HepG2 (cell line): ENCODE measurements around the gene PLIN1. TPM values are rescaled to one million over a fixed set of nuclear protein-coding genes. Genes with fewer than 3 reads are reported as not detected.

Experiments
- JDP2 ChIP-seq: sonication (generic); formaldehyde crosslinking; IDR thresholded peaks from 2 replicates; pipeline ENCODE4 v1.8.1; 2022; ENCODE audit warnings: missing genetic modification reagents, borderline replicate concordance
- NR2F1 ChIP-seq, 2 experiments: fragments of 450-650 bp in 1 of 2; formaldehyde crosslinking in 1 of 2; IDR thresholded peaks; 2 replicates each; pipeline versions ENCODE4 v1.5.0 to v1.6.1; 2016 to 2020; ENCODE audit warnings: mild to moderate bottlenecking in 1 of 2, missing compliant biosample characterization in 1 of 2, missing genetic modification reagents in 1 of 2, moderate library complexity in 1 of 2
- NR2F6 ChIP-seq, 2 experiments: IDR thresholded peaks; 2 replicates each; pipeline ENCODE4 v1.6.1; 2016; ENCODE audit warnings: antibody characterized with exemption in 1 of 2, mild to moderate bottlenecking in 1 of 2
- SIX4 ChIP-seq: sonication (generic); formaldehyde crosslinking; IDR thresholded peaks from 2 replicates; pipeline ENCODE4 v1.4.0; 2020; ENCODE audit warnings: missing genetic modification reagents
- TBX3 ChIP-seq: fragments of 450-650 bp; IDR thresholded peaks from 2 replicates; pipeline ENCODE4 v1.6.1; 2017; ENCODE audit warnings: antibody characterized with exemption, mild to moderate bottlenecking, inconsistent platforms, borderline replicate concordance
- ZEB1 ChIP-seq: IDR thresholded peaks from 2 replicates; pipeline ENCODE4 v1.6.1; 2012; ENCODE audit warnings: mild to moderate bottlenecking, low read depth, inconsistent platforms; ENCODE audit not compliant: insufficient replicate concordance
- ZNF430 ChIP-seq: sonication (generic); formaldehyde crosslinking; IDR thresholded peaks from 2 replicates; pipeline ENCODE4 v1.9.0; 2021; ENCODE audit warnings: mild to moderate bottlenecking, missing genetic modification reagents
- ZNF556 ChIP-seq: sonication (generic); formaldehyde crosslinking; IDR thresholded peaks from 2 replicates; pipeline ENCODE4 v1.4.0; 2020; ENCODE audit warnings: mild to moderate bottlenecking, missing genetic modification reagents, borderline replicate concordance
- ZNF589 ChIP-seq: sonication (generic); formaldehyde crosslinking; conservative IDR thresholded peaks from 2 replicates; pipeline ENCODE4 v1.8.0; 2022; ENCODE audit warnings: mild to moderate bottlenecking, moderate library complexity, missing genetic modification reagents
- ZNF660 ChIP-seq: sonication (generic); formaldehyde crosslinking; IDR thresholded peaks from 2 replicates; pipeline ENCODE4 v1.5.1; 2020; ENCODE audit warnings: mild to moderate bottlenecking, low read depth, missing genetic modification reagents, borderline replicate concordance
- ZNF891 ChIP-seq: sonication (generic); formaldehyde crosslinking; IDR thresholded peaks from 2 replicates; pipeline ENCODE4 v1.5.0; 2020; ENCODE audit warnings: mild to moderate bottlenecking, missing genetic modification reagents
- polyA plus RNA-seq, 8 experiments: library from polyadenylated mRNA; depleted of rRNA in 3 of 8; stranded (reverse) in 7 of 8; unstranded in 1 of 8; fragments of >200 nt; fragmentation: Illumina TruSeq in 4 of 8; extraction: Trizol in 4 of 8; gene quantifications; 2 replicates each; pipeline versions ENCODE4 v1.2.1 to v1.2.3, GENCODE V29; 2011 to 2016; ENCODE audit warnings: low read depth in 4 of 8, missing spikeins in 1 of 8, mixed read lengths in 1 of 8; ENCODE audit not compliant: insufficient read depth in 1 of 8
- total RNA-seq, 5 experiments: library from RNA; depleted of rRNA; stranded (reverse); fragments of >200 nt; fragmentation: Illumina TruSeq; extraction: Trizol; gene quantifications; 2 replicates each; pipeline ENCODE4 v1.2.3, GENCODE V29; 2016; ENCODE audit warnings: low read depth in 1 of 5
- TF ChIP-seq, protein P1 (sequence below): sonication (generic); formaldehyde crosslinking; IDR thresholded peaks from 2 replicates; pipeline ENCODE4 v1.5.0; 2020; ENCODE audit warnings: mild to moderate bottlenecking, missing genetic modification reagents, borderline replicate concordance
- TF ChIP-seq, protein P2 (sequence below): sonication (generic); formaldehyde crosslinking; IDR thresholded peaks from 2 replicates; pipeline ENCODE4 v1.8.0; 2022; ENCODE audit warnings: mild to moderate bottlenecking, missing genetic modification reagents, moderate library complexity
- TF ChIP-seq, protein P3 (sequence below): sonication (generic); formaldehyde crosslinking; IDR thresholded peaks from 2 replicates; pipeline ENCODE4 v1.4.0; 2020; ENCODE audit warnings: missing genetic modification reagents
- TF ChIP-seq, protein P4 (sequence below): sonication (generic); formaldehyde crosslinking; IDR thresholded peaks from 2 replicates; pipeline ENCODE4 v1.8.1; 2023; ENCODE audit warnings: mild to moderate bottlenecking, missing genetic modification reagents
- TF ChIP-seq, protein P5 (sequence below): sonication (generic); formaldehyde crosslinking; IDR thresholded peaks from 2 replicates; pipeline ENCODE4 v1.5.1; 2020; ENCODE audit warnings: missing genetic modification reagents, mild to moderate bottlenecking, borderline replicate concordance
- TF ChIP-seq, protein P6 (sequence below): sonication (generic); formaldehyde crosslinking; IDR thresholded peaks from 2 replicates; pipeline ENCODE4 v1.4.0; 2020; ENCODE audit warnings: low read depth, mild to moderate bottlenecking, missing genetic modification reagents

PLIN1 gene
- total and polyA plus RNA-seq, 2 of the 13 experiments (the other 11 are each of a cell fraction or from before 2014, with no cell fraction given), result 0.74 to 1.2 TPM

DNA sequence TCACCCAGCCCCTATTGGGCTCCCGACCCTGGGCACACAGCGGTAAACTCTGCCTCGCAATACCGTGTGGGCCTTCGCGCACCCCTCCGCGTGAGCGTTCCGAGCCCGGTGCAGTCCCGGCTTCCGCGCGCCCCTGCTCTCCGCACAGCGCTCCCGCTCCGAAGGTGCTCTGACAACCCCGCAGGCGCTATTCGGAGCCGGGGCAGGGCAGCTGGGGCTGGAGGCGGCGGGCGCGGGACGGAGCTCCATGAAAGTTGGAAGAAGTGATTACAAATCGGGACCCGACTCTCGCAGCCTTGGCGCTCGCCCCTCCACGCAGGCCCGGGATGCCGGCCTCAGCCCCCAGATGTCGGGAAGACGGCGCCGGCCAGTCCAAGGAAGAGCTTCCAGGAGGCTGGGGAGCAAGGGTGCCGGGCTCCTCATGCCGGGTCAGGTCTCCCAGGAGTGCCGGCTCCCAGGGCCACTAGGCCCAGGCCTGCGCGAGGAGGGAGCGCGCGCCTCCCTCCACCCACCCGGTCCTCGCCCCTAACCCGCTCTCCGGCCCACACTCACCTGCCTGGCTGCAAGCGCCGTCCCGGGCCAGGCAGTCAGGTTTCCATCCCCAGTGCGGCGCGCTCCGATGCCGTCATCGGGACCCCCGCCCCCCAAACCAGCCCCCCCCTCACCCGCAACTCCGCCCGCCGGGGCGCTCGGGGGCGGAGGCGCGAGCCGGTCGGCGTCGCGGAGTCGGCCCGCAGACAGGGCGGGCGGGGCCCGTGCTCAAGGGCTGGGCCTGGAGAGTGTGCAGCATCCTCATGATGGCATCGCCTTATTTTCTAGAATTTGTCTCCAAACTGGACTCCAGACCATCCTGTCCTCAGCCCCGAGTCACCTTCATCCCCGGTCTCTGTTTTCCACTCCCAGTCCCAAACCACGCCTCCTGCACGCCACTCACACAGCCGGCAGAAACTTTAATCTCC is 24.0 kb downstream of the PLIN1 start, which contains the start of gene KIF7 (continued):
- TF ChIP-seq, protein P1, sequence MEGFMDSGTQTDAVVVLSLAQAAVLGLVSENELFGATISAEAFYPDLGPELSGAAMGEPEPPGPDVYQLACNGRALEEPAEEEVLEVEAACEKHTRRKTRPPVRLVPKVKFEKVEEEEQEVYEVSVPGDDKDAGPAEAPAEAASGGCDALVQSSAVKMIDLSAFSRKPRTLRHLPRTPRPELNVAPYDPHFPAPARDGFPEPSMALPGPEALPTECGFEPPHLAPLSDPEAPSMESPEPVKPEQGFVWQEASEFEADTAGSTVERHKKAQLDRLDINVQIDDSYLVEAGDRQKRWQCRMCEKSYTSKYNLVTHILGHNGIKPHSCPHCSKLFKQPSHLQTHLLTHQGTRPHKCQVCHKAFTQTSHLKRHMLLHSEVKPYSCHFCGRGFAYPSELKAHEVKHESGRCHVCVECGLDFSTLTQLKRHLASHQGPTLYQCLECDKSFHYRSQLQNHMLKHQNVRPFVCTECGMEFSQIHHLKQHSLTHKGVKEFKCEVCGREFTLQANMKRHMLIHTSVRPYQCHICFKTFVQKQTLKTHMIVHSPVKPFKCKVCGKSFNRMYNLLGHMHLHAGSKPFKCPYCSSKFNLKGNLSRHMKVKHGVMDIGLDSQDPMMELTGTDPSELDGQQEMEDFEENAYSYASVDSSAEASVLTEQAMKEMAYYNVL (CRISPR knock-in tag), result 0 out of 2 replicates have a peak, but pooled peaks have one; percentile 23
- TF ChIP-seq SIX4 (CRISPR knock-in tag), result no peak
- TF ChIP-seq, protein P2, sequence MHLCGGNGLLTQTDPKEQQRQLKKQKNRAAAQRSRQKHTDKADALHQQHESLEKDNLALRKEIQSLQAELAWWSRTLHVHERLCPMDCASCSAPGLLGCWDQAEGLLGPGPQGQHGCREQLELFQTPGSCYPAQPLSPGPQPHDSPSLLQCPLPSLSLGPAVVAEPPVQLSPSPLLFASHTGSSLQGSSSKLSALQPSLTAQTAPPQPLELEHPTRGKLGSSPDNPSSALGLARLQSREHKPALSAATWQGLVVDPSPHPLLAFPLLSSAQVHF (CRISPR knock-in tag), result 0 out of 2 replicates have a peak, but pooled peaks have one; percentile 47
- TF ChIP-seq, protein P3, sequence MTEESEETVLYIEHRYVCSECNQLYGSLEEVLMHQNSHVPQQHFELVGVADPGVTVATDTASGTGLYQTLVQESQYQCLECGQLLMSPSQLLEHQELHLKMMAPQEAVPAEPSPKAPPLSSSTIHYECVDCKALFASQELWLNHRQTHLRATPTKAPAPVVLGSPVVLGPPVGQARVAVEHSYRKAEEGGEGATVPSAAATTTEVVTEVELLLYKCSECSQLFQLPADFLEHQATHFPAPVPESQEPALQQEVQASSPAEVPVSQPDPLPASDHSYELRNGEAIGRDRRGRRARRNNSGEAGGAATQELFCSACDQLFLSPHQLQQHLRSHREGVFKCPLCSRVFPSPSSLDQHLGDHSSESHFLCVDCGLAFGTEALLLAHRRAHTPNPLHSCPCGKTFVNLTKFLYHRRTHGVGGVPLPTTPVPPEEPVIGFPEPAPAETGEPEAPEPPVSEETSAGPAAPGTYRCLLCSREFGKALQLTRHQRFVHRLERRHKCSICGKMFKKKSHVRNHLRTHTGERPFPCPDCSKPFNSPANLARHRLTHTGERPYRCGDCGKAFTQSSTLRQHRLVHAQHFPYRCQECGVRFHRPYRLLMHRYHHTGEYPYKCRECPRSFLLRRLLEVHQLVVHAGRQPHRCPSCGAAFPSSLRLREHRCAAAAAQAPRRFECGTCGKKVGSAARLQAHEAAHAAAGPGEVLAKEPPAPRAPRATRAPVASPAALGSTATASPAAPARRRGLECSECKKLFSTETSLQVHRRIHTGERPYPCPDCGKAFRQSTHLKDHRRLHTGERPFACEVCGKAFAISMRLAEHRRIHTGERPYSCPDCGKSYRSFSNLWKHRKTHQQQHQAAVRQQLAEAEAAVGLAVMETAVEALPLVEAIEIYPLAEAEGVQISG (CRISPR knock-in tag), result 0 out of 2 replicates have a peak, but pooled peaks have one; percentile 3
- TF ChIP-seq TBX3, result no peak
- TF ChIP-seq ZNF891, result no peak
- TF ChIP-seq ZNF430 (CRISPR knock-in tag), result no peak
- no peak for TF ChIP-seq ZNF660 (CRISPR knock-in tag)
- no peak for TF ChIP-seq ZNF556 (CRISPR knock-in tag)
- TF ChIP-seq JDP2 (CRISPR knock-in tag), result no peak
- no peak for TF ChIP-seq NR2F1 (CRISPR knock-in tag; IDR thresholded peaks at IDR 0.05)
- TF ChIP-seq, protein P4, sequence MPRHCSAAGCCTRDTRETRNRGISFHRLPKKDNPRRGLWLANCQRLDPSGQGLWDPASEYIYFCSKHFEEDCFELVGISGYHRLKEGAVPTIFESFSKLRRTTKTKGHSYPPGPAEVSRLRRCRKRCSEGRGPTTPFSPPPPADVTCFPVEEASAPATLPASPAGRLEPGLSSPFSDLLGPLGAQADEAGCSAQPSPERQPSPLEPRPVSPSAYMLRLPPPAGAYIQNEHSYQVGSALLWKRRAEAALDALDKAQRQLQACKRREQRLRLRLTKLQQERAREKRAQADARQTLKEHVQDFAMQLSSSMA (CRISPR knock-in tag), result no peak
- TF ChIP-seq NR2F6 (IDR thresholded peaks at IDR 0.05), result no peak
- TF ChIP-seq NR2F6 (CRISPR knock-in tag; IDR thresholded peaks at IDR 0.05), result no peak
- TF ChIP-seq ZNF589 (CRISPR knock-in tag), result no peak
- TF ChIP-seq, protein P5, sequence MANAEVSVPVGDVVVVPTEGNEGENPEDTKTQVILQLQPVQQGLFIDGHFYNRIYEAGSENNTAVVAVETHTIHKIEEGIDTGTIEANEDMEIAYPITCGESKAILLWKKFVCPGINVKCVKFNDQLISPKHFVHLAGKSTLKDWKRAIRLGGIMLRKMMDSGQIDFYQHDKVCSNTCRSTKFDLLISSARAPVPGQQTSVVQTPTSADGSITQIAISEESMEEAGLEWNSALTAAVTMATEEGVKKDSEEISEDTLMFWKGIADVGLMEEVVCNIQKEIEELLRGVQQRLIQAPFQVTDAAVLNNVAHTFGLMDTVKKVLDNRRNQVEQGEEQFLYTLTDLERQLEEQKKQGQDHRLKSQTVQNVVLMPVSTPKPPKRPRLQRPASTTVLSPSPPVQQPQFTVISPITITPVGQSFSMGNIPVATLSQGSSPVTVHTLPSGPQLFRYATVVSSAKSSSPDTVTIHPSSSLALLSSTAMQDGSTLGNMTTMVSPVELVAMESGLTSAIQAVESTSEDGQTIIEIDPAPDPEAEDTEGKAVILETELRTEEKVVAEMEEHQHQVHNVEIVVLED (CRISPR knock-in tag), result no peak
- TF ChIP-seq ZEB1, result no peak
- TF ChIP-seq, protein P6, sequence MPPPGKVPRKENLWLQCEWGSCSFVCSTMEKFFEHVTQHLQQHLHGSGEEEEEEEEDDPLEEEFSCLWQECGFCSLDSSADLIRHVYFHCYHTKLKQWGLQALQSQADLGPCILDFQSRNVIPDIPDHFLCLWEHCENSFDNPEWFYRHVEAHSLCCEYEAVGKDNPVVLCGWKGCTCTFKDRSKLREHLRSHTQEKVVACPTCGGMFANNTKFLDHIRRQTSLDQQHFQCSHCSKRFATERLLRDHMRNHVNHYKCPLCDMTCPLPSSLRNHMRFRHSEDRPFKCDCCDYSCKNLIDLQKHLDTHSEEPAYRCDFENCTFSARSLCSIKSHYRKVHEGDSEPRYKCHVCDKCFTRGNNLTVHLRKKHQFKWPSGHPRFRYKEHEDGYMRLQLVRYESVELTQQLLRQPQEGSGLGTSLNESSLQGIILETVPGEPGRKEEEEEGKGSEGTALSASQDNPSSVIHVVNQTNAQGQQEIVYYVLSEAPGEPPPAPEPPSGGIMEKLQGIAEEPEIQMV, result no peak
